IMR-90 (cell line): ENCODE data around the gene ARHGEF16. TPM values are rescaled to one million over a fixed set of nuclear protein-coding genes. Genes with fewer than 3 reads are reported as not detected.

ENCODE experiments used
- ATAC-seq: fragments of 200-7000 bp; cut with Tn5 transposase; 2 replicates; pipeline ENCODE4 v1.9.1; 2020; ENCODE audit warnings: low read depth, mild to moderate bottlenecking, moderate library complexity
- BruUV-seq: library from RNA; stranded (reverse); fragments of 400-500 nt; replicated peaks from 2 replicates; lab custom pipeline; 2021; lab: Mats Ljungman, UMichigan
- CTCF ChIA-PET: fragments of 300-600 bp; formaldehyde crosslinking; extraction: SDS; loops from one replicate; lab custom pipeline; 2021; ENCODE audit warnings: antibody characterized with exemption; lab: Yijun Ruan, JAX
- POLR2A ChIA-PET: fragments of 300-600 bp; sonication (Branson Sonifier 250); formaldehyde crosslinking; loops from one replicate; lab custom pipeline; 2022; ENCODE audit warnings: antibody characterized with exemption; ENCODE audit not compliant: unreplicated experiment; lab: Charles Lee
- DNase-seq: peaks from one replicate; pipeline ENCODE4 v3.0.0; 2013
- H2AFZ ChIP-seq: replicated peaks from 2 replicates; pipeline ENCODE3; 2013; ENCODE audit warnings: low read length, mild to moderate bottlenecking; ENCODE audit not compliant: poor library complexity
- H2AK5ac ChIP-seq: 2 replicates; pipeline ENCODE4 v1.6.1; 2013; ENCODE audit warnings: low read depth, low read length, inconsistent platforms
- H2AK9ac ChIP-seq: replicated peaks from 2 replicates; pipeline ENCODE3; 2013; ENCODE audit warnings: mild to moderate bottlenecking, low read depth, low read length, moderate library complexity; ENCODE audit not compliant: poor library complexity
- H2BK120ac ChIP-seq: 2 replicates; pipeline ENCODE4 v1.6.1; 2013; ENCODE audit warnings: low read depth, low read length, inconsistent platforms
- H2BK15ac ChIP-seq: 3 replicates; pipeline ENCODE4 v1.6.1; 2013; ENCODE audit warnings: low read depth, low read length, inconsistent platforms
- H2BK20ac ChIP-seq: 2 replicates; pipeline ENCODE4 v1.6.1; 2013; ENCODE audit warnings: low read depth, mild to moderate bottlenecking, inconsistent platforms, low read length, moderate library complexity
- H2BK5ac ChIP-seq: 2 replicates; pipeline ENCODE4 v1.6.1; 2013; ENCODE audit warnings: mild to moderate bottlenecking, low read depth, low read length, inconsistent platforms; ENCODE audit not compliant: poor library complexity, severe bottlenecking
- H3K14ac ChIP-seq: replicated peaks from 2 replicates; pipeline ENCODE4 v1.6.1; 2013; ENCODE audit warnings: low read depth, low read length, inconsistent platforms
- H3K18ac ChIP-seq: 2 replicates; pipeline ENCODE4 v1.6.1; 2013; ENCODE audit warnings: low read depth, low read length, control low read depth
- H3K23ac ChIP-seq: 2 replicates; pipeline ENCODE4 v1.6.1; 2013; ENCODE audit warnings: low read depth, low read length, inconsistent platforms
- H3K27ac ChIP-seq: 2 replicates; pipeline ENCODE4 v1.5.1; 2013; ENCODE audit warnings: mild to moderate bottlenecking, control low read depth, low read length; ENCODE audit not compliant: insufficient read depth
- H3K27me3 ChIP-seq: 2 replicates; pipeline ENCODE4 v1.6.1; 2013; ENCODE audit warnings: low read length; ENCODE audit not compliant: control insufficient read depth, insufficient read depth
- H3K36me3 ChIP-seq: 2 replicates; pipeline ENCODE4 v1.6.1; 2013; ENCODE audit warnings: low read length, mixed read lengths; ENCODE audit not compliant: control insufficient read depth, insufficient read depth
- H3K4ac ChIP-seq: 2 replicates; pipeline ENCODE4 v1.6.1; 2013; ENCODE audit warnings: low read depth, low read length, inconsistent platforms
- H3K4me1 ChIP-seq: 2 replicates; pipeline ENCODE4 v1.6.1; 2013; ENCODE audit warnings: low read length, mixed read lengths; ENCODE audit not compliant: control insufficient read depth, insufficient read depth
- H3K4me2 ChIP-seq: 2 replicates; pipeline ENCODE4 v1.6.1; 2013; ENCODE audit warnings: low read depth, mild to moderate bottlenecking, control low read depth, low read length, moderate library complexity
- H3K4me3 ChIP-seq: 2 replicates; pipeline ENCODE4 v1.5.1; 2013; ENCODE audit warnings: low read depth, mild to moderate bottlenecking, control low read depth, low read length, moderate library complexity; ENCODE audit not compliant: insufficient read depth
- H3K56ac ChIP-seq: 2 replicates; pipeline ENCODE4 v1.6.1; 2013; ENCODE audit warnings: low read length, inconsistent platforms; ENCODE audit not compliant: insufficient read depth; ENCODE audit errors: extremely low read depth
- H3K79me1 ChIP-seq, 2 experiments: 2 replicates each; pipeline ENCODE4 v1.6.1; 2013; ENCODE audit warnings: low read length in 2 of 2, inconsistent platforms in 1 of 2, low read depth in 1 of 2
- H3K9ac ChIP-seq: 2 replicates; pipeline ENCODE4 v1.6.1; 2013; ENCODE audit warnings: low read depth, low read length, control low read depth
- H3K9me1 ChIP-seq: 2 replicates; pipeline ENCODE4 v1.6.1; 2013; ENCODE audit warnings: low read length, inconsistent platforms; ENCODE audit not compliant: insufficient read depth
- H3K9me3 ChIP-seq: 2 replicates; pipeline ENCODE4 v1.6.1; 2013; ENCODE audit warnings: low read length; ENCODE audit not compliant: control insufficient read depth, insufficient read depth
- H4K20me1 ChIP-seq: 2 replicates; pipeline ENCODE4 v1.6.1; 2013; ENCODE audit warnings: low read length, inconsistent platforms; ENCODE audit not compliant: insufficient read depth
- H4K5ac ChIP-seq: 2 replicates; pipeline ENCODE4 v1.6.1; 2013; ENCODE audit warnings: mild to moderate bottlenecking, low read depth, low read length, control low read depth
- H4K8ac ChIP-seq, 2 experiments: 2 replicates each; pipeline ENCODE4 v1.6.1; 2013; ENCODE audit warnings: low read depth in 2 of 2, low read length in 2 of 2, control low read depth in 1 of 2, inconsistent platforms in 1 of 2
- H4K91ac ChIP-seq: 2 replicates; pipeline ENCODE4 v1.6.1; 2013; ENCODE audit warnings: low read depth, low read length, inconsistent platforms; ENCODE audit not compliant: insufficient read depth
- BHLHE40 ChIP-seq: fragments of 150-350 bp; IDR thresholded peaks from 2 replicates; pipeline ENCODE4 v1.6.1; 2016; ENCODE audit warnings: mild to moderate bottlenecking, low read depth, low read length
- CEBPB ChIP-seq: IDR thresholded peaks from 2 replicates; pipeline ENCODE4 v1.6.1; 2012; ENCODE audit warnings: low read depth, low read length, improper control_type of control experiment
- CHD1 ChIP-seq: IDR thresholded peaks from 2 replicates; pipeline ENCODE4 v1.6.1; 2012; ENCODE audit warnings: low read depth, low read length, improper control_type of control experiment
- CTCF ChIP-seq: conservative IDR thresholded peaks from 2 replicates; pipeline ENCODE4 v1.5.1; 2012; ENCODE audit warnings: mild to moderate bottlenecking, low read depth, low read length, improper control_type of control experiment
- MAFK ChIP-seq: IDR thresholded peaks from 2 replicates; pipeline ENCODE4 v1.6.1; 2012; ENCODE audit warnings: low read depth, low read length, improper control_type of control experiment
- MAZ ChIP-seq: IDR thresholded peaks from 2 replicates; pipeline ENCODE4 v1.6.1; 2012; ENCODE audit warnings: low read depth, mild to moderate bottlenecking, low read length, improper control_type of control experiment, moderate library complexity, borderline replicate concordance
- MXI1 ChIP-seq: IDR thresholded peaks from 2 replicates; pipeline ENCODE4 v1.6.1; 2012; ENCODE audit warnings: low read depth, mild to moderate bottlenecking, low read length, moderate library complexity, borderline replicate concordance
- POLR2A ChIP-seq: IDR thresholded peaks from 2 replicates; pipeline ENCODE4 v1.6.1; 2012; ENCODE audit warnings: mild to moderate bottlenecking, low read depth, low read length
- RAD21 ChIP-seq: IDR thresholded peaks from 2 replicates; pipeline ENCODE4 v1.6.1; 2012; ENCODE audit warnings: low read length, improper control_type of control experiment
- RCOR1 ChIP-seq: IDR thresholded peaks from 2 replicates; pipeline ENCODE4 v1.6.1; 2012; ENCODE audit warnings: mild to moderate bottlenecking, low read length, improper control_type of control experiment; ENCODE audit not compliant: insufficient replicate concordance
- RFX5 ChIP-seq: IDR thresholded peaks from 2 replicates; pipeline ENCODE4 v1.8.0; 2012; ENCODE audit warnings: low read depth, mild to moderate bottlenecking, low read length, moderate library complexity
- SMC3 ChIP-seq: fragments of 150-350 bp; IDR thresholded peaks from 2 replicates; pipeline ENCODE4 v1.6.1; 2016; ENCODE audit warnings: low read depth, mild to moderate bottlenecking, antibody characterized with exemption, low read length, moderate library complexity
- WGBS, 2 experiments: methylation state at CpG; one replicate each; pipeline versions ENCODE4 v1.1.5 to v1.1.7; 2013; ENCODE audit warnings: missing lambda C conversion rate in 2 of 2; ENCODE audit not compliant: insufficient read length in 1 of 2; ENCODE audit errors: extremely low coverage in 2 of 2; 5-methylcytosine and 5-hydroxymethylcytosine counted together
- dilution Hi-C: fragments of 300-500 bp; cut with HindIII; formaldehyde crosslinking; loops from one replicate; pipeline ENCODE4 v1.14.3; 2018; ENCODE audit warnings: low sequenced_read_pairs; ENCODE audit not compliant: unreplicated experiment
- in situ Hi-C: fragments of 300-500 bp; cut with MboI; formaldehyde crosslinking; loops from 3 replicates; pipeline ENCODE4 v1.14.3; 2019; ENCODE audit warnings: low sequenced_read_pairs, inconsistent platforms, mixed read lengths
- intact Hi-C: fragments of 100-400 bp; cut with micrococcal nuclease; formaldehyde crosslinking; loops from 2 replicates; pipeline ENCODE4 v1.10.0; 2022
- polyA plus RNA-seq, 3 experiments: library from polyadenylated mRNA; depleted of rRNA; stranded (reverse); fragments of >200 nt; gene quantifications; 2 replicates each; pipeline ENCODE4 v1.2.3, GENCODE V29; 2012; ENCODE audit warnings: low replicate concordance in 1 of 3
- total RNA-seq: library from RNA; depleted of rRNA; stranded (reverse); fragments of >200 nt; gene quantifications from 2 replicates; pipeline ENCODE4 v1.2.3, GENCODE V29; 2012
- TF ChIP-seq, protein P1 (sequence below): fragments of 150-350 bp; IDR thresholded peaks from 2 replicates; pipeline ENCODE4 v1.6.1; 2017; ENCODE audit warnings: mild to moderate bottlenecking, antibody characterized with exemption, low read length, low read depth
- TF ChIP-seq, protein P2 (sequence below): fragments of 150-350 bp; IDR thresholded peaks from 2 replicates; pipeline ENCODE4 v1.6.1; 2016; ENCODE audit warnings: low read depth, mild to moderate bottlenecking, low read length, moderate library complexity, borderline replicate concordance

The ARHGEF16 gene
- total and polyA plus RNA-seq, 2 of the 4 experiments (the other 2 are of a cell fraction) = 0.18 to 0.39 TPM

DNA sequence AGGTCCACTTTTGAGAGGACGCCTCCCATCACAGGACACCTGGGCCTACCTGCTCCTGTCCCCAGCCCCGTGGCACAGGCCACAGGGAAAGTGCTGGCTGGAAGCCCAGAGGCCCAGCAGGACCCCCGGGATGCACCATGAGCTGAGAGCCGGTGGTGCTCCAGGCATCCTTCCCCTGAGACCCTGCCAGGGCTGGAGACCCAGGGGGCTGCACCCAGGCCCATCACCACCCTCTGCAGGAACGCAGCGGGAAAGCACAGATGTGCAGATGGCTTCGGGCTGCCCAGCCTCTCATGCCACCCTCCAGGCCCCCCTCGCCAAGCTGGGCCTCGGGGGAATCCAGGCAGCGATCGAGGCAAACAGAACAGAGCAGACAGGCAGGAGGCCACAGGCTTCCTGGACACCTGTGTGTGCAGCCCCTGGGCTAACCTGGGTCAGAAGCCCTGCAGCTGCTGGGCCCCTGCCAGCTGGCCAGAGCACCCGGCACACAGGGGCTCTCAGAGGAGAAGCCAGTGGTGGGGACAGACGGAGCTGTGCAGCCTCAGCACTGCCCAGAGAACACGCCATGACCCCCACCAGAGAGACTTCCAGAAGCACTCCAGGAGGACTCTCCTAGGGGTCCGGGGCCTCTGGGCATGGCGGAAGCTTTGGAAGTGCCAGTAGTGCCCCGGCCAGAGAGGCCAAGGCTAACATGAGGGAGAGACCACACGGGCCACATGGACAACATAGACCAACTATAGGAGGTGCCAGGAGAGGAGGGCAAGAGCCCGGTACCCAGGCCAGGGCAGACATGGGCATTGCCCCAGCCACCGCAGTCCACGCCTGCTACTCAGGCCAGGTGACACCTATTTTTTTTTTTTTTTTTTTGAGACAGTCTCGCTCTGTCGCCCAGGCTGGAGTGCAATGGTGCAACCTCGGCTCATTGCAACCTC is 71.4 kb downstream of the ARHGEF16 start:
- intact Hi-C loops = no loop called here
- DNase-seq = no peak
- in situ Hi-C loops = no loop called here
- TF ChIP-seq MAFK = no peak
- no peak for TF ChIP-seq BHLHE40
- TF ChIP-seq, protein P1, sequence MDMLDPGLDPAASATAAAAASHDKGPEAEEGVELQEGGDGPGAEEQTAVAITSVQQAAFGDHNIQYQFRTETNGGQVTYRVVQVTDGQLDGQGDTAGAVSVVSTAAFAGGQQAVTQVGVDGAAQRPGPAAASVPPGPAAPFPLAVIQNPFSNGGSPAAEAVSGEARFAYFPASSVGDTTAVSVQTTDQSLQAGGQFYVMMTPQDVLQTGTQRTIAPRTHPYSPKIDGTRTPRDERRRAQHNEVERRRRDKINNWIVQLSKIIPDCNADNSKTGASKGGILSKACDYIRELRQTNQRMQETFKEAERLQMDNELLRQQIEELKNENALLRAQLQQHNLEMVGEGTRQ = no peak
- TF ChIP-seq RAD21 = no peak
- no peak for TF ChIP-seq CHD1
- TF ChIP-seq CEBPB = no peak
- TF ChIP-seq POLR2A = no peak
- TF ChIP-seq, protein P2, sequence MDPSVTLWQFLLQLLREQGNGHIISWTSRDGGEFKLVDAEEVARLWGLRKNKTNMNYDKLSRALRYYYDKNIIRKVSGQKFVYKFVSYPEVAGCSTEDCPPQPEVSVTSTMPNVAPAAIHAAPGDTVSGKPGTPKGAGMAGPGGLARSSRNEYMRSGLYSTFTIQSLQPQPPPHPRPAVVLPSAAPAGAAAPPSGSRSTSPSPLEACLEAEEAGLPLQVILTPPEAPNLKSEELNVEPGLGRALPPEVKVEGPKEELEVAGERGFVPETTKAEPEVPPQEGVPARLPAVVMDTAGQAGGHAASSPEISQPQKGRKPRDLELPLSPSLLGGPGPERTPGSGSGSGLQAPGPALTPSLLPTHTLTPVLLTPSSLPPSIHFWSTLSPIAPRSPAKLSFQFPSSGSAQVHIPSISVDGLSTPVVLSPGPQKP = no peak
- TF ChIP-seq MXI1 = no peak
- no peak for TF ChIP-seq RCOR1
- TF ChIP-seq RFX5 = no peak
- TF ChIP-seq MAZ = no peak
- no peak for TF ChIP-seq CTCF
- no peak for TF ChIP-seq SMC3

More for the DNA sequence above, 71.4 kb downstream of the ARHGEF16 start:
- H4K8ac ChIP-seq = no peak overlapping the region
- no peaks in the 10 kb centered on the region for H3K36me3 ChIP-seq
- H3K79me1 ChIP-seq = peaks cover 0 to 10% of the 10 kb centered on the region in 2 experiments; a peak in 2 of 4 replicates
- WGBS, 2 experiments = 60% methylated on average over 1 of the region's 24 CpGs; no CpG with 5 or more reads in 1 of the 2 experiments
- H2BK120ac ChIP-seq = no peak overlapping the region
- H4K20me1 ChIP-seq = no peaks in the 10 kb centered on the region; the same call in 1 of the 2 replicates
- H3K23ac ChIP-seq = no peak overlapping the region
- no peak overlapping the region for H3K9ac ChIP-seq
- H2AFZ ChIP-seq = no peak overlapping the region
- no TSS peak for BruUV-seq
- H2AK9ac ChIP-seq = peak overlapping the region; percentile 55
- no peak overlapping the region for H2AK5ac ChIP-seq
- H3K27ac ChIP-seq = no peak overlapping the region
- no peak overlapping the region for H3K4me2 ChIP-seq
- no peak overlapping the region for H3K4me3 ChIP-seq
- no peak overlapping the region for H2BK15ac ChIP-seq
- H3K9me1 ChIP-seq = no peaks in the 10 kb centered on the region
- dilution Hi-C loops = no loop called here
- no peak overlapping the region for H3K56ac ChIP-seq
- no peak overlapping the region for H3K18ac ChIP-seq
- H3K9me3 ChIP-seq = no peaks in the 10 kb centered on the region
- no peak overlapping the region for H3K14ac ChIP-seq
- no peak overlapping the region for H4K91ac ChIP-seq
- H2BK20ac ChIP-seq = no peak overlapping the region
- H2BK5ac ChIP-seq = no peak overlapping the region
- H3K4me1 ChIP-seq = peaks cover 4% of the 10 kb centered on the region
- no peaks in the 10 kb centered on the region for H3K27me3 ChIP-seq
- ATAC-seq = no peak
- H3K4ac ChIP-seq = no peak overlapping the region
- H4K5ac ChIP-seq = no peak overlapping the region
- CTCF ChIA-PET = no interaction called here
- POLR2A ChIA-PET = no interaction called here
